Neural progenitor cell (in vitro differentiated cells): ENCODE measurements around the gene OR6A2.

Source experiments
- EZH2 ChIP-seq: fragments of 200-600 bp; sonication (generic); IDR thresholded peaks from 2 replicates; pipeline ENCODE4 v1.6.1; 2017; ENCODE audit warnings: antibody characterized with exemption, mild to moderate bottlenecking, moderate library complexity
- TF ChIP-seq, protein P1 (sequence below): fragments of 200-600 bp; sonication (generic); IDR thresholded peaks from 2 replicates; pipeline ENCODE4 v1.5.1; 2017; ENCODE audit warnings: antibody characterized with exemption, mild to moderate bottlenecking

DNA sequence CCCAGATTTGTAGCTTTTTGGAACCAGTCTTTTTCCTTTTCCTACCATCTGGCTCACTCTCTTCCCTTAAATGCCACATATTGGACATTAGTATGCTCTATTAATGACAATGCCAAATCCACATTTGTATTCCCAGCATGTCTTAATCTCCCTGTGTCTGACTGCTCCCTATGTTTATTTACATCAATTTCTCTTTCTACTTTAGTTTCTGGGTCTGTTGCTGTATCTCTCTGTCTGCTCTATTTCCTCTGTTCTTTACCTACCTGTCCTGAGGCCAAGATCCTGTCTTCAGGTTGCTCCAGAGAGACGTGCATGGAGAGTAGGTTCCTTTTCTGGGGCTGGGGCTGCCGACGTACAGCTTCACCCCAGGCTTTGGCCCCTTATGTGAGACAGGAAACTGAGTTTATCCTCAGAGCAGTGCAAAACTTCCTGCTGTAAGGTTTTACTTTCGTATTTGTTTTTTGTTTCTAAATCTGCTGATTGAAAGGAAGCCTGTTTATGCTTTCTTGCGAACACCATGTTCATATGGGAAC, 53.3 kb downstream of the OR6A2 start:
- TF ChIP-seq, protein P1, sequence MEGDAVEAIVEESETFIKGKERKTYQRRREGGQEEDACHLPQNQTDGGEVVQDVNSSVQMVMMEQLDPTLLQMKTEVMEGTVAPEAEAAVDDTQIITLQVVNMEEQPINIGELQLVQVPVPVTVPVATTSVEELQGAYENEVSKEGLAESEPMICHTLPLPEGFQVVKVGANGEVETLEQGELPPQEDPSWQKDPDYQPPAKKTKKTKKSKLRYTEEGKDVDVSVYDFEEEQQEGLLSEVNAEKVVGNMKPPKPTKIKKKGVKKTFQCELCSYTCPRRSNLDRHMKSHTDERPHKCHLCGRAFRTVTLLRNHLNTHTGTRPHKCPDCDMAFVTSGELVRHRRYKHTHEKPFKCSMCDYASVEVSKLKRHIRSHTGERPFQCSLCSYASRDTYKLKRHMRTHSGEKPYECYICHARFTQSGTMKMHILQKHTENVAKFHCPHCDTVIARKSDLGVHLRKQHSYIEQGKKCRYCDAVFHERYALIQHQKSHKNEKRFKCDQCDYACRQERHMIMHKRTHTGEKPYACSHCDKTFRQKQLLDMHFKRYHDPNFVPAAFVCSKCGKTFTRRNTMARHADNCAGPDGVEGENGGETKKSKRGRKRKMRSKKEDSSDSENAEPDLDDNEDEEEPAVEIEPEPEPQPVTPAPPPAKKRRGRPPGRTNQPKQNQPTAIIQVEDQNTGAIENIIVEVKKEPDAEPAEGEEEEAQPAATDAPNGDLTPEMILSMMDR, result no peak
- no peak for TF ChIP-seq EZH2
